ENCODE measurements around the gene DCC. TPM values are rescaled to one million over a fixed set of nuclear protein-coding genes. Genes with fewer than 3 reads are reported as not detected.

Gene DCC
- total and polyA plus RNA-seq, 9 of the 15 experiments (the other 6 are each of a cell fraction or from before 2014, with no cell fraction given), result not detected

GRCh38 chr18:52991246-52991645 is 651.2 kb downstream of the DCC start:
- FAIRE-seq (no peak), DNase-seq (ENCODE audit: extremely low read depth in 1 of 4, low spot score in 3 of 4) (no peak), ATAC-seq (no peak)
- H3K9me1 ChIP-seq (ENCODE audit: control insufficient read depth, insufficient read depth, low read length), result no peaks in the 10 kb centered on the region
- in situ Hi-C loops (cut with MboI) (no loop called here), intact Hi-C loops (cut with micrococcal nuclease) (no loop called here)
- no peaks in the 10 kb centered on the region for H4K20me1 ChIP-seq (replicated peaks; ENCODE audit: control insufficient read depth, insufficient read depth, low read length)
- POLR2A ChIA-PET, result no interaction called here
- no peak for TF ChIP-seq RFX5 (IDR thresholded peaks at IDR 0.05; ENCODE audit: low read depth, low read length)
- TF ChIP-seq DPF2 (IDR thresholded peaks at IDR 0.05), result no peak
- TF ChIP-seq ZNF384 (IDR thresholded peaks at IDR 0.05; ENCODE audit: low read depth, low read length), result no peak
- TF ChIP-seq ZNF778 (CRISPR knock-in tag; IDR thresholded peaks at IDR 0.05), result no peak
- TF ChIP-seq E2F8 (IDR thresholded peaks at IDR 0.05; ENCODE audit: low read depth, partially characterized antibody), result no peak
- no peak for TF ChIP-seq ZNF408 (CRISPR knock-in tag; IDR thresholded peaks at IDR 0.05; ENCODE audit: low read depth)
- TF ChIP-seq CHCHD3 (CRISPR knock-in tag; IDR thresholded peaks at IDR 0.05), result no peak
- TF ChIP-seq SRSF3 (IDR thresholded peaks at IDR 0.05; ENCODE audit: insufficient read depth, low read length), result no peak
- no peak for TF ChIP-seq ZMIZ1 (IDR thresholded peaks at IDR 0.05; ENCODE audit: low read depth in 2 of 2, low read length in 2 of 2)
- TF ChIP-seq CBX1 (IDR thresholded peaks at IDR 0.05; ENCODE audit: low read depth), result no peak
- H3K4me1 ChIP-seq (replicated peaks in 1 of 2; ENCODE audit: control insufficient read depth in 2 of 2, insufficient read depth in 2 of 2, low read length in 2 of 2), result no peaks in the 10 kb centered on the region
- CTCF ChIA-PET (ENCODE audit: low intra/inter-chr PET ratio), result no interaction called here
- no peaks in the 10 kb centered on the region for H3K79me2 ChIP-seq (ENCODE audit: control insufficient read depth, insufficient read depth, low read length)
- no peak overlapping the region for H3K9ac ChIP-seq (ENCODE audit: insufficient read depth in 1 of 2, low read depth in 2 of 2, low read length in 2 of 2)
- H3K27ac ChIP-seq (ENCODE audit: extremely low read depth, low read depth, low read length), result no peak overlapping the region
- no peaks in the 10 kb centered on the region for H3K27me3 ChIP-seq (ENCODE audit: control insufficient read depth in 2 of 2, insufficient read depth in 2 of 2, low read length in 2 of 2)
- WGBS (ENCODE audit: insufficient coverage, low coverage, missing lambda C conversion rate), result 11% methylated on average over 1 of the region's 1 CpG
- H3K9me3 ChIP-seq (replicated peaks; ENCODE audit: control insufficient read depth, insufficient read depth, low read depth, low read length), result no peaks in the 10 kb centered on the region
- no peak overlapping the region for H3K4me2 ChIP-seq (ENCODE audit: insufficient read depth, low read length)
- H3K36me3 ChIP-seq (ENCODE audit: control insufficient read depth, insufficient read depth, low read length), result no peaks in the 10 kb centered on the region
- BruUV-seq (replicated peaks), result no TSS peak
- H3K4me3 ChIP-seq, result no peak overlapping the region
- H2AFZ ChIP-seq (ENCODE audit: low read depth, low read length), result no peak overlapping the region

Measured in K562 (cell line).